Neural cell (in vitro differentiated cells): ENCODE data around the gene QKI.

Experiments
- CTCF ChIP-seq: fragments of 450-650 bp; IDR thresholded peaks from 2 replicates; pipeline ENCODE4 v1.5.1; 2014; ENCODE audit warnings: antibody characterized with exemption, mild to moderate bottlenecking, moderate library complexity; ENCODE audit not compliant: poor library complexity, severe bottlenecking
- EZH2 ChIP-seq: fragments of 200-600, 300-800 bp; shearing (Covaris generic), sonication (generic); IDR thresholded peaks from 2 replicates; pipeline ENCODE4 v1.6.1; 2014; ENCODE audit warnings: antibody characterized with exemption, low read length, borderline replicate concordance, mild to moderate bottlenecking; ENCODE audit not compliant: insufficient read depth, poor library complexity, severe bottlenecking

- TF ChIP-seq CTCF (no peak), EZH2 (no peak)
Observed at GRCh38 chr6:163444077-163444476, 29.6 kb downstream of the QKI start.
